Psoas muscle (tissue), 8 donors: ENCODE results near the gene DTNA. TPM values are rescaled to one million over a fixed set of nuclear protein-coding genes. Genes with fewer than 3 reads are reported as not detected.

Source experiments
- ATAC-seq, 4 donors: fragments of 200-7000 bp; cut with Tn5 transposase; one replicate each; pipeline ENCODE4 v1.9.1; 2020; ENCODE audit warnings: moderate library complexity in 3 of 4, mild to moderate bottlenecking in 2 of 4
- DNase-seq, 2 donors: peaks; one replicate each; pipeline ENCODE4 v3.0.0-alpha.2; 2020
- H3K27ac ChIP-seq: fragments of 200-600 bp; one replicate; pipeline ENCODE4 v1.8.0; 2022
- H3K27me3 ChIP-seq, 3 donors: fragments of 200-600 bp in 1 of 3; one replicate each; pipeline versions ENCODE4 v1.6.1 to v1.8.0; 2013 to 2022; ENCODE audit warnings: low read length in 2 of 3, mild to moderate bottlenecking in 2 of 3, moderate library complexity in 1 of 3; ENCODE audit not compliant: insufficient read depth in 3 of 3
- H3K36me3 ChIP-seq, 2 donors: fragments of 200-600 bp in 1 of 2; one replicate each; pipeline versions ENCODE4 v1.6.1 to v1.8.0; 2013 to 2022; ENCODE audit warnings: low read depth in 1 of 2, mild to moderate bottlenecking in 1 of 2, moderate library complexity in 1 of 2; ENCODE audit not compliant: insufficient read depth in 1 of 2
- H3K4me1 ChIP-seq: fragments of 200-600 bp; one replicate; pipeline ENCODE4 v1.8.0; 2022
- H3K4me3 ChIP-seq: fragments of 200-600 bp; one replicate; pipeline ENCODE4 v1.8.0; 2022; ENCODE audit warnings: mild to moderate bottlenecking
- H3K9me3 ChIP-seq: fragments of 200-600 bp; one replicate; pipeline ENCODE4 v1.8.0; 2022
- WGBS, 3 donors: extraction: QIAGEN DNeasy Blood & Tissue Kit; methylation state at CpG; one replicate each; pipeline versions ENCODE4 v1.1.6 to v1.1.7; 2013; 5-methylcytosine and 5-hydroxymethylcytosine counted together
- intact Hi-C, 2 donors: fragments of 100-400 bp; cut with DNase I; formaldehyde crosslinking; loops; one replicate each; pipeline versions ENCODE4 v1.11.0 to v1.14.2; 2022
- polyA plus RNA-seq, 3 donors: library from polyadenylated mRNA; stranded (reverse); fragments of 200-250 nt; gene quantifications; one replicate each; pipeline ENCODE4 v1.2.3, GENCODE V29; 2013
- total RNA-seq, 4 donors: library from RNA; stranded (reverse); fragmentation: NEBNext Ultra II Directional in 2 of 4; extraction: Animal tissue kit (Norgen Biotek cat#: 25700) in 2 of 4; gene quantifications; one replicate each; pipeline versions ENCODE4 v1.2.1 to v1.2.4, GENCODE V29; 2021 to 2023
- TF ChIP-seq, protein P1 (sequence below): fragments of 200-600 bp; IDR thresholded peaks from one replicate; pipeline ENCODE4 v1.8.0; 2022; ENCODE audit warnings: antibody characterized with exemption
- donor health status: healthy with polysubstance abuse.
- donor health status: DM: no; HTN: no; CAD: no; lungs with moderate emphysema.
- donor health status: Bipolar disorder and iron deficiency.
- donor health status: healthy.
- donor health status: DM: yes; HTN: yes; CAD: no.
- donor health status: DM: no; HTN: no; CAD: no.
- donor health status: DM: no; HTN: no; CAD: no.
- donor health status: DM: yes; HTN: yes; CAD: no.

Gene DTNA
- total and polyA plus RNA-seq, 7 donors: 12.6 to 103 (median 82.0) TPM

- DNase-seq: no peak
- 62 to 79% (median 65%) methylated on average over 3 of the region's 3 CpGs for WGBS, 3 donors
Observed at GRCh38 chr18:34794348-34794747, 84.2 kb downstream of the DTNA start.

GRCh38 chr18:34795070-34795732 lies 85.1 kb downstream of the DTNA start:
- Histone ChIP-seq H3K4me3 (no peak overlapping the region), H3K27me3 (no peaks in the 10 kb centered on the region), H3K36me3 (no peaks in the 10 kb centered on the region), H3K27ac (peak overlapping the region; percentile 78), H3K9me3 (no peaks in the 10 kb centered on the region), H3K4me1 (peaks cover 27% of the 10 kb centered on the region)
- intact Hi-C loops: loop anchor here in 1 of 2 donors (10.0 kb wide), 1 partner anchor 670 kb away; no protein-coding TSS in a partner anchor
- ATAC-seq (peak; percentile 39 to 77 (median 70)), DNase-seq (no peak)
- WGBS, 3 donors: 31 to 38% (median 31%) methylated on average over 6 of the region's 6 CpGs
- TF ChIP-seq, protein P1, sequence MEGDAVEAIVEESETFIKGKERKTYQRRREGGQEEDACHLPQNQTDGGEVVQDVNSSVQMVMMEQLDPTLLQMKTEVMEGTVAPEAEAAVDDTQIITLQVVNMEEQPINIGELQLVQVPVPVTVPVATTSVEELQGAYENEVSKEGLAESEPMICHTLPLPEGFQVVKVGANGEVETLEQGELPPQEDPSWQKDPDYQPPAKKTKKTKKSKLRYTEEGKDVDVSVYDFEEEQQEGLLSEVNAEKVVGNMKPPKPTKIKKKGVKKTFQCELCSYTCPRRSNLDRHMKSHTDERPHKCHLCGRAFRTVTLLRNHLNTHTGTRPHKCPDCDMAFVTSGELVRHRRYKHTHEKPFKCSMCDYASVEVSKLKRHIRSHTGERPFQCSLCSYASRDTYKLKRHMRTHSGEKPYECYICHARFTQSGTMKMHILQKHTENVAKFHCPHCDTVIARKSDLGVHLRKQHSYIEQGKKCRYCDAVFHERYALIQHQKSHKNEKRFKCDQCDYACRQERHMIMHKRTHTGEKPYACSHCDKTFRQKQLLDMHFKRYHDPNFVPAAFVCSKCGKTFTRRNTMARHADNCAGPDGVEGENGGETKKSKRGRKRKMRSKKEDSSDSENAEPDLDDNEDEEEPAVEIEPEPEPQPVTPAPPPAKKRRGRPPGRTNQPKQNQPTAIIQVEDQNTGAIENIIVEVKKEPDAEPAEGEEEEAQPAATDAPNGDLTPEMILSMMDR: no peak

More at GRCh38 chr18:34794348-34794747, 84.2 kb downstream of the DTNA start:
- Histone ChIP-seq H3K4me1 (peaks cover 27% of the 10 kb centered on the region), H3K9me3 (no peaks in the 10 kb centered on the region), H3K4me3 (no peak overlapping the region), H3K36me3 (no peaks in the 10 kb centered on the region), H3K27me3 (no peaks in the 10 kb centered on the region), H3K27ac (peak overlapping the region; percentile 78)
- intact Hi-C loops: loop anchor here in 1 of 2 donors (10.0 kb wide), 1 partner anchor 670 kb away; no protein-coding TSS in a partner anchor
- TF ChIP-seq, protein P1: no peak
- ATAC-seq: no peak

- intact Hi-C loops: loop anchor here in 1 of 2 donors (10.0 kb wide), 1 partner anchor 671 kb away; no protein-coding TSS in a partner anchor
Observed at GRCh38 chr18:34796035-34796657, 86.0 kb downstream of the DTNA start.

DNA sequence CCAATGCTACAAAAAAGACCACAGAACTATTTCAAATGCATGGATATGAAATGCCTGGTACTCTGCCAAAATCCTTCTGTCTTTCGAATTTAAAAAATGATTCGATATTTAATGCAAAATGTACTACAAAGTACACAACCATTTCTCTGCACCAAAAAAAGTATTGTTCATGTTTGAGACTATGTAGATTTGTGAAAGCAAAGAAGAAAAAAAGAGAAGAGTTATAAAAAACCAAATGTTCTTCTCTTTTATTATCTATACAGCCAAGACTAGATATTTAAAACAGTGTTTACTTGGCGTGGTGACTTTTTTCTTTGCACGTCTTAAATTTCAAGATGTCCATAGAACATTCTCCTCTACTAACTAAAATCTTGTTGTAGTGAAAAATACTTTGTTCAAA lies 89.2 kb downstream of the DTNA start:
- Histone ChIP-seq H3K36me3 (no peaks in the 10 kb centered on the region), H3K4me1 (peaks cover 41% of the 10 kb centered on the region), H3K27me3 (no peaks in the 10 kb centered on the region), H3K9me3 (no peaks in the 10 kb centered on the region), H3K4me3 (no peak overlapping the region), H3K27ac (no peak overlapping the region)
- WGBS, 3 donors: 75 to 89% (median 78%) methylated on average over 4 of the region's 4 CpGs
- intact Hi-C loops: loop anchor here in 1 of 2 donors (10.0 kb wide), 1 partner anchor 674 kb away; no protein-coding TSS in a partner anchor
- DNase-seq (no peak), ATAC-seq (no peak)
- TF ChIP-seq, protein P1: no peak

More at GRCh38 chr18:34796035-34796657, 86.0 kb downstream of the DTNA start:
- TF ChIP-seq, protein P1: no peak
- no peak overlapping the region for H3K4me3 ChIP-seq
- H3K36me3 ChIP-seq: no peaks in the 10 kb centered on the region
- ATAC-seq (peak; percentile 63 to 82 (median 74)), DNase-seq (no peak)
- H3K27me3 ChIP-seq: no peaks in the 10 kb centered on the region
- 24 to 44% (median 28%) methylated on average over 7 of the region's 7 CpGs for WGBS, 3 donors
- peaks cover 27% of the 10 kb centered on the region for H3K4me1 ChIP-seq
- H3K27ac ChIP-seq: peak overlapping the region; percentile 78
- no peaks in the 10 kb centered on the region for H3K9me3 ChIP-seq
